Measurements from ENCODE around the gene TLNRD1.
A peak's percentile ranks its signal among the peaks of the same experiment; 100 is the strongest.

Gene TLNRD1

GRCh38 chr15:81018197-81018596 is 17.5 kb downstream of the TLNRD1 start:
- no peak for TF ChIP-seq CTCF (IDR thresholded peaks at IDR 0.05)
- no peak for DNase-seq (ENCODE audit: low spot score)
- H3K4me3 ChIP-seq = no peak overlapping the region
- H3K27ac ChIP-seq = no peak overlapping the region

DNA sequence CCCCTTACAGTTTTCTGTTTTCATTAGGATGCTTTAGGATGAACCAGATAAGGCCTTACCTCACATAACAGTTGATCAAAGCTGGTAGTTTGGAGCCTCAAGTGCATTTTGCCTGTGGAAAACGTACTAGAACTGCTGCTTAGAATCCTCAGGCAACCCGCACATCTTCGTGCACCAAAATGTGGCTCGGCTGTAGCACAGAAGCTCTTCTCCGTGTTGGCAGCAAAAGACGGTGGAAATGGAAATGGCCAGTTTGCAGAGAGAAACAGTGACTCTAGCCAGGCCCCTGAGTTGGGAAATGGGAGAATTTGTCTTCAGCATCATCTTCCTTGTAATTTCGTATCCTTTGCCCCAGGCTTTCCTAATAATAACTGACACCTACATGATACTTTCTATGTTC is 20.6 kb downstream of the TLNRD1 start:
- no peak for TF ChIP-seq CTCF (IDR thresholded peaks at IDR 0.05)
- no peak overlapping the region for H3K4me3 ChIP-seq
- no peak overlapping the region for H3K27ac ChIP-seq
- no peak for DNase-seq (ENCODE audit: low spot score)

DNA sequence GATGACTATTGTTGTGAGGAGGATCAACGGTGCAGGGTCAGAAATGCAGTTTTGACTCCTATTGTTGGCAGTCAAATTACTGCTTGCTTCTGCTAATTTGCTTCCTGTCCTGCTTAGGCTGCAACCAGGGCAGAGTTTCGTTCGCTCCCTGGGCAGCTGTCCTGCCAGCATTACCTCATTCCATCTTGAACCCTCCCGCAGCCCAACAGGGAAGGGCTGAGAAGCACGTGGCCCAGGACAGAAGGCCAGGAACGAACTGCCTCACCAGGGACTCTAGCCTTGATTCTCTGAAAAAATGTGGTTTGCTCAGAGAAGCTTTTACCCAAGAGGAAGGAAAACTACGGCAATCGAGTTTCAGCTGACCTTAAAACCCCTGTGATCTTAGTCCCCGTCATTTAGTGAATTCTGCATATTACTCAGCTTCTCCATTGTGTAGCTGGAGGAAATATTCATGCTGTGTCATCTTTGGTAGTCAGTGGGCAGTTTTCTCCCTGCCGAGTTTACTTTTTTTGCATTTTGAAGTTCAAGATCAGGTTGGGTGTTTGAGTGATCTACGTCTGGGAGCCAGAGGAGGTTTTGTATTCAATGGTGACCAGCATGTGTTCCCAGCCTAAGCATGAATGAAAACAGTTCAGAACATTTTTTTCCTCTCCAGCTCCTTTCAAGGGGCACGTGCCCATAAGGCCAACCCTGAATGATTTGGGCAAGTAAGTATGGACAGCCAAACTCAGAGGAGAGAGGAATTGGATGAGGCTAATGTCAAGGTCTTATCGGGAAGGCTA is 23.0 kb downstream of the TLNRD1 start:
- Histone ChIP-seq H3K27ac (peak overlapping the region in 1 of 2 donors; percentile 89), H3K4me3 (peak overlapping the region; percentile 7)
- TF ChIP-seq CTCF (IDR thresholded peaks at IDR 0.05) = no peak
- DNase-seq (ENCODE audit: low spot score) = peak; percentile 89

DNA sequence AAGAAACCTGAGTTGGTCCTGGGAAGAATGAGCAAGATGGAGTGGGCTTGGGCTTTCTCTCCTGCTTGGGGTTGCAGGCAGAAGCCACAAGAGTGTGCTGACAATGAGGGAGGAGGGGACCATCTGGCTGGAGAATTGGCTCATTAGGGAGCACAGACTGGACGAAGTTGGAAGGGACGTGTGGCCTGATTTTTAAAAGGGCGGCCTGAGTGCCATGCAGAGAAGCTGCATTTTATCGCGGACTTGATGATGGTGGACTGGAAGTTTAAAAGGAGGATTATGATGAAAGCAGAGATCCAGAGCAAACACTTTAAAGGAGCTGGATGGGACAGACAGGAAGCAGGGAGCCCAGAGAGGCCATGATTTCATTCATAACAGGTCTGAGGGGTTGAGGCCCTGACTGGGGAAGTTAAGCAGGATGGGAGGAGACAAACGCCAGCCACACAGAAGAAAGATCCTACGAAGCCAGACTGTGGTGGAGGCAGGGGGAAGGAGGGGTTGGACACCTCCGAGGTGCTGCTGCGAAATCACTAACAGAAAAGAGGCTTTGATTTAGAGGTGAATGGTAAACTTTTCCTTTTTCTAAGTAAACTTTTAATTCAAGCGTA is 23.6 kb downstream of the TLNRD1 start:
- no peak for DNase-seq (ENCODE audit: low spot score)
- TF ChIP-seq CTCF (IDR thresholded peaks at IDR 0.05) = no peak
- Histone ChIP-seq H3K4me3 (no peak overlapping the region), H3K27ac (peak overlapping the region in 1 of 2 donors; percentile 89)

DNA sequence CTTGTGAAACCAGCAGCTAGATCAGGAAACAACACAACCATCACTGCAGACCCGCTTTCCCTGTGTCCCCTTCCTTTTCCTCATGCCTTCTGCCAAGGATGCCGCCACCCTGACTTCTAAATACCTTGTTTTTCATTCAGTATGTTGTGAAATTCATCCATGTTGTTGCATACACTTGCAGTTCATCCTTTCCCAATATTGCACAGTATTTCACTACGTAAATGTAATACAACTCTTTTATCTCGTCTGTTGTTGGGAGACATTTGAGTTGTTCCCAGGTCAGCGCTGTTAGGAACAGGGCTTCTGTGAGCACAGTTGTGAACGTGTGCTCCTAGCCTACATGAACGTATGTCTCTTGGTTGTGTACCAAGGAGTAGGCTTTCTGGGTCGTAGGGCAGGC is 24.2 kb downstream of the TLNRD1 start:
- TF ChIP-seq CTCF (IDR thresholded peaks at IDR 0.05) = no peak
- H3K27ac ChIP-seq = peak overlapping the region in 1 of 2 donors; percentile 89

GRCh38 chr15:81025721-81026370 is 25.1 kb downstream of the TLNRD1 start:
- Histone ChIP-seq H3K27ac (peak overlapping the region in 1 of 2 donors; percentile 89), H3K4me3 (no peak overlapping the region)
- no peak for TF ChIP-seq CTCF (IDR thresholded peaks at IDR 0.05)
- DNase-seq (ENCODE audit: low spot score) = no peak

More for the DNA sequence above, 24.2 kb downstream of the TLNRD1 start:
- no peak for DNase-seq (ENCODE audit: low spot score)
- H3K4me3 ChIP-seq = no peak overlapping the region

All from coronary artery (tissue), 2 donors.